Measurements from ENCODE around the gene CLEC20A. TPM values are rescaled to one million over a fixed set of nuclear protein-coding genes. Genes with fewer than 3 reads are reported as not detected.

Gene CLEC20A
- total and polyA plus RNA-seq, 2 experiments from 2014 or later, result not detected

DNA sequence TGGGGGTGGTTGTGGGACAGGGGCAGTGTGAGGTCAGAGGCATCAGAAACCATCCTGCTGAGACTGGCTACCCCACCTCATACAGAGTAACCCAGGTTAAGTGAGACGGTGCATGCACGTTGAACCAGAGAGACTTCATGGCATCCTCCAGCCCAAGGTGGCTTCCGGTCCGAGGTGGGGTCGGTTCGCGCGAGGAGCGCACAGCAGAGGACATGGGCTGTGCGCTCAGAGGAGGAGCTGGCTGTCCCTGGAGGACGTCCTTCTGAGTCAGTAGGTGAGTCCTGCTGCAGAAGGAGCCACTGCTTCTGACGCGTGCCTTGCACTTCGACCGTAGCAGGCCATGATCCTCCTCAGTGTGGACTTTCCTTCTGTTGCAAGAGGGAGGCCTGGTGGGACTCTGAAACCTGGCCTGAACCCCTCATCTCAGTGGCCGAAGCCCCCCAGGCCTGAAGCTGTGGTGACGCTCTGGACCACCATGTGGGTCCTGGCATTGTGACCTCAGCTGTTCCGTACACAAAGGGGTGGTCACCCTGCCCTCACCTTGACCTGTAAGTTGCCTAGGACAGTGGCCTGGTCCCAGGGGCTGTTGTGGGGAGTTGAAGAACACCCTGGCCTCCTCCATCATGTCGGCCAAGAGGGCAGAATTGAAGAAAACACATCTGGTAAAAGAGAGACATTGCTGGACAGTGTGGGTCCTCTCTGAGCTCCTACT, 16.0 kb upstream of the CLEC20A start, which contains the start of gene TEX35:
TSS of gene TEX35 (plus strand) at position 544 of the 712 bp plus-strand sequence. CDS start at position 624, 80 bp downstream.
- 86 to 88% methylated on average over 19 of the region's 19 CpGs for WGBS, 2 experiments (ENCODE audit: low coverage in 1 of 2, low lambda C conversion rate in 2 of 2, missing lambda C conversion rate in 2 of 2)
- H3K27ac ChIP-seq, result no peak within 1 kb of the TSS

DNA sequence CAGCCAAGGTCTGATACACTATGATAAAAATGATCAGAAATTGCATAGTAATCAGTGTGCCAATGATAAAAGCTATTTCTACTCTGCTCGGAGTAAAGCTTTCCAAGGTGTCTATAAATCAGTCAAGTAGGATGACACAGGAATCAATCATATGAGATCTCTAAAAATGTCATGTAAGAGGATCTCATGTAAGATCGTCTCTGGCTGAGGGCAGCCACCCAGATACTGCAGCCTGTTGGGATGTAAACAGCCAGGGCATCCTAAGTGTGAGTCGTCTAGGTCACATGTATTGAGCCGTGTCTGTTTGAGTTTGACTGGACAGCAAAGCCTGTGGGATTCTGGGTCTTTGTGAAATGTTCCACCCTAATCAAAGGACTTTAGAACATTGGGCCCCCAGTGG, 13.4 kb upstream of the CLEC20A start:
- TF ChIP-seq EZH2phosphoT487 (IDR thresholded peaks at IDR 0.05; ENCODE audit: insufficient read depth, low read depth), result no peak
- TF ChIP-seq EZH2 (IDR thresholded peaks at IDR 0.05; ENCODE audit: insufficient read depth, poor library complexity, severe bottlenecking), result no peak
- no peaks in the 10 kb centered on the region for H3K79me2 ChIP-seq (ENCODE audit: insufficient read depth)
- H4K20me1 ChIP-seq (ENCODE audit: insufficient read depth), result no peaks in the 10 kb centered on the region
- peak; percentile 28 for DNase-seq
- 77% methylated on average over 4 of the region's 4 CpGs for WGBS, 2 experiments (ENCODE audit: low coverage in 1 of 2, low lambda C conversion rate in 2 of 2, missing lambda C conversion rate in 2 of 2)
- H3F3A ChIP-seq (ENCODE audit: insufficient read depth), result no peaks in the 10 kb centered on the region
- H3K4me2 ChIP-seq (ENCODE audit: unreplicated experiment), result no peak overlapping the region
- H3K4me3 ChIP-seq, result no peak overlapping the region
- H3K9me2 ChIP-seq (ENCODE audit: insufficient read depth), result no peaks in the 10 kb centered on the region
- no peak overlapping the region for H3K27ac ChIP-seq
- in situ Hi-C loops (cut with MboI), result no loop called here
- H2AFZ ChIP-seq, result no peak overlapping the region
- H3K9me3 ChIP-seq (ENCODE audit: low read depth), result no peaks in the 10 kb centered on the region
- no peaks in the 10 kb centered on the region for H3K4me1 ChIP-seq (ENCODE audit: insufficient read depth)
- no peaks in the 10 kb centered on the region for H3K27me3 ChIP-seq (replicated peaks; ENCODE audit: insufficient read depth)
- no peaks in the 10 kb centered on the region for H3K36me3 ChIP-seq (ENCODE audit: low read depth)
- no peak overlapping the region for H3K9ac ChIP-seq

More for the DNA sequence above, 16.0 kb upstream of the CLEC20A start, which contains the start of gene TEX35:
- Histone ChIP-seq H4K20me1 (ENCODE audit: insufficient read depth) (no peaks in the 10 kb centered on the region), H3K4me3 (no peak within 1 kb of the TSS), H3K4me2 (ENCODE audit: unreplicated experiment) (no peak within 1 kb of the TSS), H3K9ac (no peak within 1 kb of the TSS), H2AFZ (peak within 1 kb of the TSS; percentile 59; the same call in 1 of the 2 replicates), H3K9me2 (ENCODE audit: insufficient read depth) (no peaks in the 10 kb centered on the region), H3F3A (ENCODE audit: insufficient read depth) (no peaks in the 10 kb centered on the region), H3K9me3 (ENCODE audit: low read depth) (no peaks in the 10 kb centered on the region), H3K4me1 (ENCODE audit: insufficient read depth) (no peaks in the 10 kb centered on the region), H3K27me3 (replicated peaks; ENCODE audit: insufficient read depth) (no peaks in the 10 kb centered on the region), H3K36me3 (ENCODE audit: low read depth) (no peaks in the 10 kb centered on the region), H3K79me2 (ENCODE audit: insufficient read depth) (no peaks in the 10 kb centered on the region)
- no peak for TF ChIP-seq EZH2phosphoT487 (IDR thresholded peaks at IDR 0.05; ENCODE audit: insufficient read depth, low read depth)
- no peak for TF ChIP-seq EZH2 (IDR thresholded peaks at IDR 0.05; ENCODE audit: insufficient read depth, poor library complexity, severe bottlenecking)
- in situ Hi-C loops (cut with MboI), result no loop called here
- DNase-seq, result no peak

DNA sequence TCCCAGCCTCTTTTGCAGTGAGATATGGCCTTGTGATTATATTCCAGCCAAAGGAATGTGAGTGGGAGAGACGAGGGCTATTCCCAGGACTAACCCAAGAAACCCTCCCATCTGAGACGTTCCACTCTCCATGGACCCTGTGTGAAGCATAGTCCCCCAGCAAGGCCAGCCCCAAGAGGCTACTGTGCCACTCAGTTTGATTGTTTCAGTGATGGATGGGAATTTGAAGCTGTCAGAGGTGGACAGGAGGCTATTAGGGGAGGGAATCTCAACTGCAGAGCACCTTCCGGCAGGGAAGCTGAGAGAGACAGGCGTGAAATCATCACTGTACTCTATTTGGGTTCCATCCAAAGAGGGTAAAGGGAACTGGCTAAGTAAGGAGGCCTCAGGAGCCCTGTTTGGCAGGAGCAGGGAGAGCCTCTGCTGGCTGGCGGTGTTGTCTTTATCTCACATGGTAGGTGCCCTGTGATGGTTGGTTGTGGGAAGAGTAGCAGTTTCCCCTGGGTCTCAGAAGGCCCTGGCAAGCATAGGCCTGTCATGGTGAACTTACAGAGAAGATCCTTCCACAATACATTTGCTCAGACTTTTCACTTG, 12.7 kb upstream of the CLEC20A start:
- Histone ChIP-seq H3K27ac (no peak overlapping the region), H3K4me2 (ENCODE audit: unreplicated experiment) (no peak overlapping the region), H3K36me3 (ENCODE audit: low read depth) (no peaks in the 10 kb centered on the region), H3K4me3 (no peak overlapping the region), H3K79me2 (ENCODE audit: insufficient read depth) (no peaks in the 10 kb centered on the region), H3K9me3 (ENCODE audit: low read depth) (no peaks in the 10 kb centered on the region), H3K4me1 (ENCODE audit: insufficient read depth) (no peaks in the 10 kb centered on the region), H3K9me2 (ENCODE audit: insufficient read depth) (no peaks in the 10 kb centered on the region), H4K20me1 (ENCODE audit: insufficient read depth) (no peaks in the 10 kb centered on the region), H3F3A (ENCODE audit: insufficient read depth) (no peaks in the 10 kb centered on the region), H3K27me3 (replicated peaks; ENCODE audit: insufficient read depth) (no peaks in the 10 kb centered on the region), H3K9ac (no peak overlapping the region), H2AFZ (no peak overlapping the region)
- TF ChIP-seq EZH2phosphoT487 (IDR thresholded peaks at IDR 0.05; ENCODE audit: insufficient read depth, low read depth), result no peak
- no peak for TF ChIP-seq EZH2 (IDR thresholded peaks at IDR 0.05; ENCODE audit: insufficient read depth, poor library complexity, severe bottlenecking)
- 87 to 92% methylated on average over 5 of the region's 5 CpGs for WGBS, 2 experiments (ENCODE audit: low coverage in 1 of 2, low lambda C conversion rate in 2 of 2, missing lambda C conversion rate in 2 of 2)
- in situ Hi-C loops (cut with MboI), result no loop called here
- DNase-seq, result no peak

DNA sequence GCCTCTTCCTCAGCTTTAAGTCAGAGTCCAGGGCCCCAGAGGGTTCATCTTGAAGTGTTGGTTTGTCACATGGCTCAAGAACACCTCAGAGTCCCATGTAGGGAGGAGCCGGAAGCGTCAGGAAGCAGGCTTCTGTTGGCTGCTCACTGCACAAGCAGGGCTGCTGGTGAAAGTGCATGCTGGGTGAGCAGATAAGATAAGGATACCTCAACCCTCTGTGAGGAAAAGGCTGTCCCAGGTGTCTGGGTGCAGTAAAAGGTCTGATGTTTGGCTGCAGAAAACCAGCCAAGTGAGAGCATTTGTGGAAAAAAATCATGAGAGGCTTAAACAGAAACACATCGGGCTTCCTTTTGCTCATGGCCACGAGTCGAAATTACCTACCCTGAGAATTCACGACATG, 9.9 kb upstream of the CLEC20A start:
- WGBS, 2 experiments (ENCODE audit: low coverage in 1 of 2, low lambda C conversion rate in 2 of 2, missing lambda C conversion rate in 2 of 2), result 90% methylated on average over 6 of the region's 6 CpGs
- Histone ChIP-seq H3K9me3 (ENCODE audit: low read depth) (no peaks in the 10 kb centered on the region), H3K9me2 (ENCODE audit: insufficient read depth) (no peaks in the 10 kb centered on the region), H4K20me1 (ENCODE audit: insufficient read depth) (no peaks in the 10 kb centered on the region), H3K9ac (no peak overlapping the region), H3K4me1 (ENCODE audit: insufficient read depth) (no peaks in the 10 kb centered on the region), H3K4me3 (no peak overlapping the region), H2AFZ (no peak overlapping the region), H3K4me2 (ENCODE audit: unreplicated experiment) (no peak overlapping the region), H3K36me3 (ENCODE audit: low read depth) (no peaks in the 10 kb centered on the region), H3K79me2 (ENCODE audit: insufficient read depth) (no peaks in the 10 kb centered on the region), H3K27ac (no peak overlapping the region), H3K27me3 (replicated peaks; ENCODE audit: insufficient read depth) (no peaks in the 10 kb centered on the region), H3F3A (ENCODE audit: insufficient read depth) (no peaks in the 10 kb centered on the region)
- TF ChIP-seq EZH2phosphoT487 (IDR thresholded peaks at IDR 0.05; ENCODE audit: insufficient read depth, low read depth), result no peak
- TF ChIP-seq EZH2 (IDR thresholded peaks at IDR 0.05; ENCODE audit: insufficient read depth, poor library complexity, severe bottlenecking), result no peak
- DNase-seq, result no peak
- in situ Hi-C loops (cut with MboI), result no loop called here
